Loucy (cell line): ENCODE data around the gene DDA1.

Source experiments
- H2AFZ ChIP-seq: fragments of 200-600 bp; sonication (generic); 2 replicates; pipeline ENCODE4 v1.6.0; 2016; ENCODE audit warnings: antibody characterized with exemption, mild to moderate bottlenecking, low read length, moderate library complexity
- H3F3A ChIP-seq: fragments of 200-600 bp; 2 replicates; pipeline ENCODE4 v1.6.0; 2016; ENCODE audit warnings: antibody characterized with exemption, low read depth, mild to moderate bottlenecking
- H3K27me3 ChIP-seq: fragments of 200-600 bp; sonication (generic); 2 replicates; pipeline ENCODE4 v1.6.1; 2014; ENCODE audit warnings: low read length, mild to moderate bottlenecking; ENCODE audit not compliant: insufficient read depth, poor library complexity, severe bottlenecking
- H3K36me3 ChIP-seq: fragments of 200-600 bp; sonication (generic); 2 replicates; pipeline ENCODE4 v1.6.1; 2016; ENCODE audit warnings: low read length; ENCODE audit not compliant: insufficient read depth
- H3K4me1 ChIP-seq: fragments of 200-600 bp; sonication (generic); 2 replicates; pipeline ENCODE4 v1.5.1; 2014; ENCODE audit warnings: low read length, mild to moderate bottlenecking; ENCODE audit not compliant: insufficient read depth, poor library complexity, severe bottlenecking
- H3K4me2 ChIP-seq: fragments of 200-600 bp; sonication (generic); 2 replicates; pipeline ENCODE4 v1.6.0; 2014; ENCODE audit warnings: antibody characterized with exemption, low read length, low read depth, mild to moderate bottlenecking; ENCODE audit not compliant: poor library complexity, severe bottlenecking
- H3K4me3 ChIP-seq: fragments of 200-600 bp; sonication (generic); 2 replicates; pipeline ENCODE4 v1.5.1; 2014; ENCODE audit warnings: low read length, mild to moderate bottlenecking, mixed read lengths; ENCODE audit not compliant: poor library complexity, severe bottlenecking
- H3K79me2 ChIP-seq: fragments of 200-600 bp; sonication (generic); 2 replicates; pipeline ENCODE4 v1.6.1; 2014; ENCODE audit warnings: low read length; ENCODE audit not compliant: insufficient read depth
- H3K9ac ChIP-seq: fragments of 200-600 bp; sonication (generic); 2 replicates; pipeline ENCODE4 v1.6.0; 2014; ENCODE audit warnings: mild to moderate bottlenecking, low read depth, low read length, moderate library complexity; ENCODE audit not compliant: poor library complexity, severe bottlenecking
- H3K9me2 ChIP-seq: fragments of 200-600 bp; sonication (generic); replicated peaks from 2 replicates; pipeline ENCODE4 v1.6.1; 2016; ENCODE audit warnings: low read depth, low read length, mixed read lengths
- H3K9me3 ChIP-seq: fragments of 200-600 bp; sonication (generic); 2 replicates; pipeline ENCODE4 v1.6.1; 2014; ENCODE audit warnings: mild to moderate bottlenecking, antibody characterized with exemption, low read length, low read depth; ENCODE audit not compliant: insufficient read depth
- H4K20me1 ChIP-seq: fragments of 200-600 bp; sonication (generic); 2 replicates; pipeline ENCODE4 v1.6.0; 2014; ENCODE audit warnings: antibody characterized with exemption, low read length, mild to moderate bottlenecking; ENCODE audit not compliant: insufficient read depth, poor library complexity, severe bottlenecking
- CTCF ChIP-seq: fragments of 200-600 bp; sonication (generic); conservative IDR thresholded peaks from 2 replicates; pipeline ENCODE4 v1.5.1; 2014; ENCODE audit warnings: mild to moderate bottlenecking, antibody characterized with exemption, low read length
- EZH2phosphoT487 ChIP-seq: fragments of 200-600 bp; IDR thresholded peaks from 2 replicates; pipeline ENCODE4 v1.6.1; 2018; ENCODE audit warnings: antibody characterized with exemption, mild to moderate bottlenecking, moderate library complexity, borderline replicate concordance

Gene DDA1

GRCh38 chr19:17326595-17326966, 17.2 kb downstream of the DDA1 start:
- Histone ChIP-seq H3K9me3 (no peaks in the 10 kb centered on the region), H3K27me3 (no peaks in the 10 kb centered on the region), H3K4me3 (no peak overlapping the region), H3K9me2 (no peaks in the 10 kb centered on the region), H4K20me1 (no peaks in the 10 kb centered on the region), H3K4me2 (no peak overlapping the region), H3K36me3 (peaks cover 6% of the 10 kb centered on the region; the same call in 1 of the 2 replicates), H3K4me1 (no peaks in the 10 kb centered on the region), H2AFZ (no peak overlapping the region), H3K9ac (no peak overlapping the region), H3F3A (no peaks in the 10 kb centered on the region), H3K79me2 (no peaks in the 10 kb centered on the region)
- TF ChIP-seq CTCF (no peak), EZH2phosphoT487 (no peak)

GRCh38 chr19:17327068-17327653, 17.8 kb downstream of the DDA1 start:
- Histone ChIP-seq H3K27me3 (no peaks in the 10 kb centered on the region), H3F3A (no peaks in the 10 kb centered on the region), H4K20me1 (no peaks in the 10 kb centered on the region), H3K9me2 (no peaks in the 10 kb centered on the region), H3K4me1 (no peaks in the 10 kb centered on the region), H3K4me3 (no peak overlapping the region), H2AFZ (no peak overlapping the region), H3K79me2 (no peaks in the 10 kb centered on the region), H3K9me3 (no peaks in the 10 kb centered on the region), H3K9ac (no peak overlapping the region), H3K36me3 (peaks cover under 1% of the 10 kb centered on the region; the same call in 1 of the 2 replicates), H3K4me2 (no peak overlapping the region)
- no peak for TF ChIP-seq EZH2phosphoT487
- TF ChIP-seq CTCF = no peak

GRCh38 chr19:17327654-17328516, 18.5 kb downstream of the DDA1 start:
- no peaks in the 10 kb centered on the region for H4K20me1 ChIP-seq
- H3K36me3 ChIP-seq = no peaks in the 10 kb centered on the region
- no peaks in the 10 kb centered on the region for H3K9me2 ChIP-seq
- TF ChIP-seq CTCF (no peak), EZH2phosphoT487 (no peak)
- no peak overlapping the region for H2AFZ ChIP-seq
- no peaks in the 10 kb centered on the region for H3F3A ChIP-seq
- no peaks in the 10 kb centered on the region for H3K9me3 ChIP-seq
- H3K9ac ChIP-seq = no peak overlapping the region
- H3K79me2 ChIP-seq = no peaks in the 10 kb centered on the region
- no peak overlapping the region for H3K4me3 ChIP-seq
- no peak overlapping the region for H3K4me2 ChIP-seq
- H3K27me3 ChIP-seq = no peaks in the 10 kb centered on the region
- H3K4me1 ChIP-seq = no peaks in the 10 kb centered on the region
